Endodermal cell (in vitro differentiated cells): ENCODE results near the gene PYROXD2. TPM values are rescaled to one million over a fixed set of nuclear protein-coding genes. Genes with fewer than 3 reads are reported as not detected.
"Not testable (repeated sequence)": the region's sequence is repeated elsewhere in the genome, so short reads cannot be mapped to it uniquely, and the experiment has no call there.

Source experiments
- DNase-seq: peaks from one replicate; pipeline ENCODE4 v3.0.0-alpha.2; 2017
- H3K27ac ChIP-seq: 2 replicates; pipeline ENCODE4 v1.5.1; 2013; ENCODE audit warnings: mild to moderate bottlenecking, low read depth, low read length, moderate library complexity
- H3K27me3 ChIP-seq: 2 replicates; pipeline ENCODE4 v1.6.1; 2013; ENCODE audit warnings: mild to moderate bottlenecking, low read length, moderate library complexity; ENCODE audit not compliant: insufficient read depth, control insufficient read depth, poor library complexity, severe bottlenecking
- H3K36me3 ChIP-seq: 2 replicates; pipeline ENCODE4 v1.7.0; 2013; ENCODE audit warnings: mild to moderate bottlenecking, low read length, moderate library complexity; ENCODE audit not compliant: control insufficient read depth, insufficient read depth
- H3K4me1 ChIP-seq: one replicate; pipeline ENCODE4 v1.7.0; 2013; ENCODE audit warnings: low read length; ENCODE audit not compliant: control insufficient read depth, insufficient read depth
- H3K4me3 ChIP-seq: 2 replicates; pipeline ENCODE4 v1.5.1; 2013; ENCODE audit warnings: mild to moderate bottlenecking, low read length, moderate library complexity
- H3K9ac ChIP-seq: 2 replicates; pipeline ENCODE4 v1.6.1; 2013; ENCODE audit warnings: mild to moderate bottlenecking, low read length, moderate library complexity; ENCODE audit not compliant: poor library complexity, severe bottlenecking; ENCODE audit errors: extremely low read depth
- H3K9me3 ChIP-seq: 2 replicates; pipeline ENCODE4 v1.6.1; 2013; ENCODE audit warnings: mild to moderate bottlenecking, low read length, moderate library complexity; ENCODE audit not compliant: control insufficient read depth
- H3K27ac Mint-ChIP-seq: 2 replicates; pipeline ENCODE4 v1.8.0; 2020; ENCODE audit warnings: mixed read lengths
- H3K27me3 Mint-ChIP-seq: 2 replicates; pipeline ENCODE4 v1.8.0; 2021; ENCODE audit warnings: mild to moderate bottlenecking, mixed read lengths; ENCODE audit not compliant: insufficient read depth
- H3K36me3 Mint-ChIP-seq: 2 replicates; pipeline ENCODE4 v1.8.0; 2020; ENCODE audit warnings: low read depth, mixed read lengths
- H3K4me1 Mint-ChIP-seq: 2 replicates; pipeline ENCODE4 v1.8.0; 2020; ENCODE audit warnings: mixed read lengths
- H3K4me3 Mint-ChIP-seq: 2 replicates; pipeline ENCODE4 v1.8.0; 2020; ENCODE audit warnings: mild to moderate bottlenecking, moderate library complexity, mixed read lengths
- H3K9me3 Mint-ChIP-seq: 2 replicates; pipeline ENCODE4 v1.8.0; 2020; ENCODE audit warnings: mild to moderate bottlenecking, mixed read lengths
- CTCF ChIP-seq: fragments of 200-600 bp; sonication (generic); conservative IDR thresholded peaks from 2 replicates; pipeline ENCODE4 v1.5.0; 2021; ENCODE audit warnings: antibody characterized with exemption, mild to moderate bottlenecking
- WGBS, 2 experiments: methylation state at CpG; one replicate each; pipeline versions ENCODE4 v1.1.5 to v1.1.7; 2013; ENCODE audit warnings: missing lambda C conversion rate in 2 of 2, mixed read lengths in 1 of 2; ENCODE audit not compliant: insufficient coverage in 1 of 2, insufficient read length in 1 of 2; 5-methylcytosine and 5-hydroxymethylcytosine counted together
- total RNA-seq, 2 donors: library from RNA; stranded (reverse); fragmentation: NEBNext Ultra II Directional in 1 of 2; extraction: Animal tissue kit (Norgen Biotek cat#: 25700) in 1 of 2; gene quantifications; 2 replicates in 1 of 2; 3 replicates in 1 of 2; pipeline ENCODE4 v1.2.1, GENCODE V29; 2021

PYROXD2 gene
- total RNA-seq, 2 donors from 2014 or later = 9.2 to 9.5 TPM

GRCh38 chr10:98349508-98349922 lies 65.5 kb downstream of the PYROXD2 start:
- TF ChIP-seq CTCF = no peak
- H3K36me3 Mint-ChIP-seq = no peaks in the 10 kb centered on the region
- H3K4me3 Mint-ChIP-seq = no peak overlapping the region
- no peaks in the 10 kb centered on the region for H3K4me1 ChIP-seq
- peaks cover 19% of the 10 kb centered on the region for H3K27me3 ChIP-seq
- H3K36me3 ChIP-seq = no peaks in the 10 kb centered on the region
- H3K27ac Mint-ChIP-seq = no peak overlapping the region
- H3K4me3 ChIP-seq = no peak overlapping the region
- peaks cover 13% of the 10 kb centered on the region for H3K9me3 ChIP-seq
- peaks cover 10% of the 10 kb centered on the region for H3K9me3 Mint-ChIP-seq
- peaks cover 16% of the 10 kb centered on the region for H3K27me3 Mint-ChIP-seq
- peaks cover 9% of the 10 kb centered on the region for H3K4me1 Mint-ChIP-seq
- DNase-seq = no peak
- 89 to 100% methylated on average over 5 to 9 of the region's 9 CpGs for WGBS, 2 experiments
- H3K9ac ChIP-seq = no peak overlapping the region
- H3K27ac ChIP-seq = no peak overlapping the region

GRCh38 chr10:98346847-98347246 lies 68.1 kb downstream of the PYROXD2 start:
- H3K36me3 ChIP-seq = no peaks in the 10 kb centered on the region
- peaks cover under 1% of the 10 kb centered on the region for H3K4me1 Mint-ChIP-seq
- no peak overlapping the region for H3K4me3 Mint-ChIP-seq
- no peak overlapping the region for H3K4me3 ChIP-seq
- no peak overlapping the region for H3K27ac ChIP-seq
- no peak for TF ChIP-seq CTCF
- no peak for DNase-seq
- no peaks in the 10 kb centered on the region for H3K36me3 Mint-ChIP-seq
- H3K9me3 Mint-ChIP-seq = peaks cover 10% of the 10 kb centered on the region
- peaks cover 1% of the 10 kb centered on the region for H3K27me3 Mint-ChIP-seq
- no peaks in the 10 kb centered on the region for H3K27me3 ChIP-seq
- no peaks in the 10 kb centered on the region for H3K4me1 ChIP-seq
- H3K9me3 ChIP-seq = peaks cover 13% of the 10 kb centered on the region
- H3K9ac ChIP-seq = no peak overlapping the region
- H3K27ac Mint-ChIP-seq = no peak overlapping the region
- 80 to 93% methylated on average over 6 of the region's 6 CpGs for WGBS, 2 experiments

- Histone ChIP-seq H3K27me3 (no peaks in the 10 kb centered on the region), H3K4me3 (no peak overlapping the region), H3K36me3 (no peaks in the 10 kb centered on the region), H3K9ac (no peak overlapping the region), H3K4me1 (no peaks in the 10 kb centered on the region), H3K27ac (no peak overlapping the region), H3K9me3 (peaks cover 13% of the 10 kb centered on the region)
- Mint-ChIP-seq H3K4me1 (no peaks in the 10 kb centered on the region), H3K27me3 (no peaks in the 10 kb centered on the region), H3K9me3 (peaks cover 10% of the 10 kb centered on the region), H3K36me3 (no peaks in the 10 kb centered on the region), H3K27ac (no peak overlapping the region), H3K4me3 (no peak overlapping the region)
- 92 to 93% methylated on average over 4 to 6 of the region's 6 CpGs for WGBS, 2 experiments
- DNase-seq = no peak
- TF ChIP-seq CTCF = no peak
These were observed 70.4 kb downstream of the PYROXD2 start for GRCh38 chr10:98344589-98345038.

- WGBS, 2 experiments = 91 to 100% methylated on average over 1 to 10 of the region's 10 CpGs
- H3K36me3 Mint-ChIP-seq = not testable (repeated sequence)
These were observed 73.3 kb downstream of the PYROXD2 start for GRCh38 chr10:98341701-98342100.

More at GRCh38 chr10:98341701-98342100, 73.3 kb downstream of the PYROXD2 start:
- not testable (repeated sequence) for H3K9me3 ChIP-seq, H3K4me3 Mint-ChIP-seq, H3K27me3 Mint-ChIP-seq, H3K9me3 Mint-ChIP-seq, H3K27me3 ChIP-seq, DNase-seq, H3K4me1 ChIP-seq, H3K4me3 ChIP-seq, H3K27ac Mint-ChIP-seq, H3K9ac ChIP-seq, H3K27ac ChIP-seq, H3K4me1 Mint-ChIP-seq, H3K36me3 ChIP-seq
